ENCODE data around the gene LRRIQ1.

The LRRIQ1 gene

GRCh38 chr12:85275374-85275773, 239.2 kb downstream of the LRRIQ1 start:
- Histone ChIP-seq H3K27me3 (ENCODE audit: low read depth, low read length) (peaks cover 55% of the 10 kb centered on the region), H3K4me3 (ENCODE audit: low read depth in 1 of 2, low read length in 2 of 2) (no peak overlapping the region), H3K9me3 (ENCODE audit: control insufficient read depth in 1 of 2, low read length in 2 of 2) (peaks cover 0 to 8% of the 10 kb centered on the region in 2 donors), H3K4me1 (ENCODE audit: control insufficient read depth in 1 of 2, insufficient read depth in 2 of 2, low read length in 2 of 2) (peaks cover 0 to 27% of the 10 kb centered on the region in 2 donors), H3K27ac (ENCODE audit: low read length) (no peak overlapping the region), H3K36me3 (ENCODE audit: control insufficient read depth in 1 of 2, insufficient read depth in 2 of 2, low read length in 2 of 2) (no peaks in the 10 kb centered on the region)

GRCh38 chr12:85277191-85277590, 241.0 kb downstream of the LRRIQ1 start:
- Histone ChIP-seq H3K4me3 (ENCODE audit: low read depth in 1 of 2, low read length in 2 of 2) (no peak overlapping the region), H3K36me3 (ENCODE audit: control insufficient read depth in 1 of 2, insufficient read depth in 2 of 2, low read length in 2 of 2) (no peaks in the 10 kb centered on the region), H3K27me3 (ENCODE audit: low read depth, low read length) (peaks cover 71% of the 10 kb centered on the region), H3K4me1 (ENCODE audit: control insufficient read depth in 1 of 2, insufficient read depth in 2 of 2, low read length in 2 of 2) (peaks cover 0 to 34% of the 10 kb centered on the region in 2 donors), H3K9me3 (ENCODE audit: control insufficient read depth in 1 of 2, low read length in 2 of 2) (peaks cover 0 to 8% of the 10 kb centered on the region in 2 donors), H3K27ac (ENCODE audit: low read length) (no peak overlapping the region)

GRCh38 chr12:85277900-85278597, 241.9 kb downstream of the LRRIQ1 start:
- no peak overlapping the region for H3K4me3 ChIP-seq (ENCODE audit: low read depth in 1 of 2, low read length in 2 of 2)
- H3K27ac ChIP-seq (ENCODE audit: low read length), result no peak overlapping the region
- no peaks in the 10 kb centered on the region for H3K36me3 ChIP-seq (ENCODE audit: control insufficient read depth in 1 of 2, insufficient read depth in 2 of 2, low read length in 2 of 2)
- peaks cover 0 to 33% of the 10 kb centered on the region in 2 donors for H3K4me1 ChIP-seq (ENCODE audit: control insufficient read depth in 1 of 2, insufficient read depth in 2 of 2, low read length in 2 of 2)
- peaks cover 71% of the 10 kb centered on the region for H3K27me3 ChIP-seq (ENCODE audit: low read depth, low read length)
- peaks cover 0 to 8% of the 10 kb centered on the region in 2 donors for H3K9me3 ChIP-seq (ENCODE audit: control insufficient read depth in 1 of 2, low read length in 2 of 2)

DNA sequence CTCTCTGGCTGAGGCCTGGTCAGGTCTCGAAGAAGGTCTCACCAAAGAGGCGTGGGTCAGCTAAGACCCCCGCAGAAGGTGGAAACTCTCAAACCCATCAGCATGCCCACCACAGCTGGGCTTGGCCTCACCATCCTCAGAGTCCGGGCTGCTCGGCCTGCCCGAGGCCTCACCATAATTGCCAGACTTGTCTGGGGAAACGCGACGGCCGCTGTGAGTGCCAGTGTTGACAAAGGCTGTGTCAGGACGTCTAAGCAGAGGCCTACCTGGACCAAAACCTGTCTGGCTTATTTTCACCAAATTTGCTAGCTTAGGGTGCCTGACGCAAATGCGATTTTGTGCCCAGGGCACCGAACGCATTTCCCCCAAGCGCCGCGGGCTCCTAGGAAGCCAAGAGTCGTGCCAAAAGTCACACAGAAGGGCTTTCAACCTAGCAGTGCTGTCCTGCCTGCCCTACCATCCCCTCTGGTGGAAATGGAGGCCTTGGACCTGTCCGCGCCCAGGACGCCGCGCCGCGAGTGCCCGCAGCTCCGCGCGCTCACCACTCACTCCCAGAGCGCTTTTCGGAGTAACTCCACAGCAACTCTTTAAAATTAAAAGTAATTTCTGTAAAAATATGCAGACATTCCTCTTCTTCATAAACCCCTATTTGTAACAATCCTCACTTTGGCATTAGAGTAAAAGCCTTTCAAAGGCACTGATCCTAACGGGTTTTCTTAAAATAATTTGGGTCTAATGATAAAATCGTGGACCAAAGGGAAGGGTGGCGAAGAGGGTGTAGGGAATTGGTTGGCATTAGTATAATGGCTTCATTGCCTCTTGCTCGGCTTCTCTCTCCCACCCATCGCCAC, 242.7 kb downstream of the LRRIQ1 start:
- Histone ChIP-seq H3K27me3 (ENCODE audit: low read depth, low read length) (peaks cover 69% of the 10 kb centered on the region), H3K9me3 (ENCODE audit: control insufficient read depth in 1 of 2, low read length in 2 of 2) (peaks cover 0 to 8% of the 10 kb centered on the region in 2 donors), H3K4me3 (ENCODE audit: low read depth in 1 of 2, low read length in 2 of 2) (no peak overlapping the region), H3K27ac (ENCODE audit: low read length) (no peak overlapping the region), H3K36me3 (ENCODE audit: control insufficient read depth in 1 of 2, insufficient read depth in 2 of 2, low read length in 2 of 2) (no peaks in the 10 kb centered on the region), H3K4me1 (ENCODE audit: control insufficient read depth in 1 of 2, insufficient read depth in 2 of 2, low read length in 2 of 2) (peaks cover 0 to 27% of the 10 kb centered on the region in 2 donors)

DNA sequence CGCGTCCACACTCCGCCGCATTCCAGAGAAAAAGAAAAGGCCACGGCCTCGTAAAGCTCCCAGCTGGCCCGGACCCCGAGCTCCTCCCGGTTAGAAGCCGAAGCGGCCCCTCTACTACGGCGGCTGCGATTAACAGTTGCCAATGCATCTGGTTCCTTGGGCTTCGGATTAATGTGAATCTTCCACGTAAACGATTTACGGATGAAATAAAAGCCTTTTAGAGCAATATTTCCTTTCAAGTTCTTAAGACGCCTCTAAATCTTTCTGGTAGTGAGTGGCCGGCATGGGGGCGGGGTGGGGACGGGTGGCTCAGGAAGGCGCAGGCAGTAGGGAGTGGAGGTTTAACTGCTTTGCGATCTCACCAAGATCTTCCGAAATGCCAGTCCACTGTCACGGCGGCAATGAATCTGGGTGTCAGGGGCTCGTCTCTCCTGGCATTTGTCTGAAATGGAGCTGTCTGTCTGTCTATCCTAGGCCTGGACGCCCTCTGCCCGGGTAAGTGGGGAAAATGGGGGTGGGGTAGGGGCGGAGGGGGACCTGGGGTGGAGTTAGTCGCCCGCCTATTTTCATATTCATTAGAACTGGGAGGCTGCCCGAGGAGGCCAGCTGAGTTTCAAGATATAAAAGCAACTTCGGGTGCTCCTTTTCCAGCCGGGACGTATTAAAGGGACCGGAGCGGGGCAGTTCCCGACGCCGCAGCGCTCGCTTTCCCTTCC, 243.5 kb downstream of the LRRIQ1 start:
- Histone ChIP-seq H3K4me3 (ENCODE audit: low read depth in 1 of 2, low read length in 2 of 2) (peak overlapping the region; percentile 53 to 67), H3K9me3 (ENCODE audit: control insufficient read depth in 1 of 2, low read length in 2 of 2) (peaks cover 0 to 8% of the 10 kb centered on the region in 2 donors), H3K36me3 (ENCODE audit: control insufficient read depth in 1 of 2, insufficient read depth in 2 of 2, low read length in 2 of 2) (no peaks in the 10 kb centered on the region), H3K4me1 (ENCODE audit: control insufficient read depth in 1 of 2, insufficient read depth in 2 of 2, low read length in 2 of 2) (peaks cover 0 to 27% of the 10 kb centered on the region in 2 donors), H3K27ac (ENCODE audit: low read length) (no peak overlapping the region), H3K27me3 (ENCODE audit: low read depth, low read length) (peaks cover 70% of the 10 kb centered on the region)

GRCh38 chr12:85280165-85280983, 244.2 kb downstream of the LRRIQ1 start, which contains the start of gene ALX1:
Gene ALX1, plus strand, starts transcription at chr12:85280220. Its CDS starts 42 bp downstream, at chr12:85280262.
- H3K27me3 ChIP-seq (ENCODE audit: low read depth, low read length), result peaks cover 75% of the 10 kb centered on the region
- H3K27ac ChIP-seq (ENCODE audit: low read length), result no peak within 1 kb of the TSS

GRCh38 chr12:85280984-85281630, 245.0 kb downstream of the LRRIQ1 start:
- Histone ChIP-seq H3K9me3 (ENCODE audit: control insufficient read depth in 1 of 2, low read length in 2 of 2) (peaks cover 0 to 8% of the 10 kb centered on the region in 2 donors), H3K36me3 (ENCODE audit: control insufficient read depth in 1 of 2, insufficient read depth in 2 of 2, low read length in 2 of 2) (no peaks in the 10 kb centered on the region), H3K27ac (ENCODE audit: low read length) (no peak overlapping the region), H3K4me1 (ENCODE audit: control insufficient read depth in 1 of 2, insufficient read depth in 2 of 2, low read length in 2 of 2) (peaks cover 0 to 27% of the 10 kb centered on the region in 2 donors), H3K27me3 (ENCODE audit: low read depth, low read length) (peaks cover 68% of the 10 kb centered on the region), H3K4me3 (ENCODE audit: low read depth in 1 of 2, low read length in 2 of 2) (peak overlapping the region; percentile 53 to 67)

More at GRCh38 chr12:85280165-85280983, 244.2 kb downstream of the LRRIQ1 start, which contains the start of gene ALX1:
- H3K36me3 ChIP-seq (ENCODE audit: control insufficient read depth in 1 of 2, insufficient read depth in 2 of 2, low read length in 2 of 2), result no peaks in the 10 kb centered on the region
- H3K4me1 ChIP-seq (ENCODE audit: control insufficient read depth in 1 of 2, insufficient read depth in 2 of 2, low read length in 2 of 2), result peaks cover 0 to 27% of the 10 kb centered on the region in 2 donors
- H3K4me3 ChIP-seq (ENCODE audit: low read depth in 1 of 2, low read length in 2 of 2), result peak within 1 kb of the TSS; percentile 53 to 67
- peaks cover 0 to 8% of the 10 kb centered on the region in 2 donors for H3K9me3 ChIP-seq (ENCODE audit: control insufficient read depth in 1 of 2, low read length in 2 of 2)

DNA sequence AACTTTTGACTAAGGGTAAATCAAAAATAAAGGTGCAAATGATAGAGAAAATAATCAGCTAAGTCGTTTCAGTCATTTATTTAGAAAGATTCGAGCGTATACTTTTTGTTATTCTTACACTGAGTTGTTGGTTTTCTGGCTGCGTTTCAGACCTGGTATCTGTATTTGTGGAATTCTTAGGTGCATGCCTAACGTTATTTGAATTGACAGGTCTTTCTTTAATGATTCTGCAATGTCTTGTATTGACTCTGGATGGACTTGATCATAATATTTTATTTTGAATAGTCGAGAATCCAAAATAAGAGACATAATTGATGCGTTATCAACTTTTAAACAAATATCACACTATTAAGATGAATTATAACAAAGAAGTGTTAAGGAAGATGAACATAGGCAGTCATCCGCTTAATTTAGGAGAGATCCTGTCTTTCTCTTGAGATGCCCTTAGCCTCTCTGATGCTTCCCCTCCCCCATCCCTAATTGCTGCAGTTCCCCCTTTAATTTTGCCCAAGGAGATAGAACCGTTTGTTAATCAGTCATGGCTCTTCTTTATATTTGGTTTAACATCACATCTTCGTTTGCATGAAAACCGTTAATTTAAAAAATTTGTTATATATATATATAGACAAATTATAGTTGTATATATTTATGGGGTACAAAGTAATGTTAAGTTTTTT, 245.6 kb downstream of the LRRIQ1 start:
- Histone ChIP-seq H3K27ac (ENCODE audit: low read length) (no peak overlapping the region), H3K36me3 (ENCODE audit: control insufficient read depth in 1 of 2, insufficient read depth in 2 of 2, low read length in 2 of 2) (no peaks in the 10 kb centered on the region), H3K27me3 (ENCODE audit: low read depth, low read length) (peaks cover 66% of the 10 kb centered on the region), H3K4me1 (ENCODE audit: control insufficient read depth in 1 of 2, insufficient read depth in 2 of 2, low read length in 2 of 2) (peaks cover 0 to 27% of the 10 kb centered on the region in 2 donors), H3K9me3 (ENCODE audit: control insufficient read depth in 1 of 2, low read length in 2 of 2) (peaks cover 0 to 8% of the 10 kb centered on the region in 2 donors), H3K4me3 (ENCODE audit: low read depth in 1 of 2, low read length in 2 of 2) (no peak overlapping the region)

DNA sequence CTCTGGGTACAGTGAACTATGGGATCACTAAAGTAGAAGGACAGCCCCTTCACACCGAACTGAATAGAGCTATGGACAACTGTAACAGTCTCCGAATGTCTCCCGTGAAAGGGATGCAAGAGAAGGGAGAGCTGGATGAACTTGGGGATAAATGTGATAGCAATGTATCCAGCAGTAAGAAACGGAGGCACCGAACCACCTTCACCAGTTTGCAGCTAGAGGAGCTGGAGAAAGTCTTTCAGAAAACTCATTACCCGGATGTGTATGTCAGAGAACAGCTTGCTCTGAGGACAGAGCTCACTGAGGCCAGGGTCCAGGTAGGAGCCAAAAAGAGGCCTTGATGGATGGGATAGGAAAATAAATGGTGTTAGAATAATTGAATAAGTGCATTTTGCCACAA, 247.4 kb downstream of the LRRIQ1 start:
- no peaks in the 10 kb centered on the region for H3K36me3 ChIP-seq (ENCODE audit: control insufficient read depth in 1 of 2, insufficient read depth in 2 of 2, low read length in 2 of 2)

More for the DNA sequence above, 247.4 kb downstream of the LRRIQ1 start:
- H3K27me3 ChIP-seq (ENCODE audit: low read depth, low read length), result peaks cover 52% of the 10 kb centered on the region
- no peak overlapping the region for H3K27ac ChIP-seq (ENCODE audit: low read length)
- no peak overlapping the region for H3K4me3 ChIP-seq (ENCODE audit: low read depth in 1 of 2, low read length in 2 of 2)
- peaks cover 0 to 2% of the 10 kb centered on the region in 2 donors for H3K9me3 ChIP-seq (ENCODE audit: control insufficient read depth in 1 of 2, low read length in 2 of 2)
- peaks cover 0 to 26% of the 10 kb centered on the region in 2 donors for H3K4me1 ChIP-seq (ENCODE audit: control insufficient read depth in 1 of 2, insufficient read depth in 2 of 2, low read length in 2 of 2)
